Body of pancreas (tissue), 4 donors: Measurements from ENCODE around the gene EYA2.

Experiments used
- CTCF ChIP-seq, 7 experiments: fragments of 450-650 bp in 4 of 7; fragments of 200-600 bp in 3 of 7; sonication (generic) in 3 of 7; IDR thresholded peaks; one replicate each; pipeline ENCODE4 v1.5.1; 2016 to 2019; ENCODE audit warnings: antibody characterized with exemption in 7 of 7
- POLR2A ChIP-seq, 3 donors: fragments of 450-650 bp; IDR thresholded peaks; one replicate each; pipeline ENCODE4 v1.6.1; 2016; ENCODE audit warnings: antibody characterized with exemption in 3 of 3, mild to moderate bottlenecking in 2 of 3

GRCh38 chr20:47139934-47140535, 245.4 kb downstream of the EYA2 start:
- TF ChIP-seq POLR2A (IDR thresholded peaks at IDR 0.05) (no peak), CTCF (IDR thresholded peaks at IDR 0.05) (no peak)
